NCI-H226 (cell line): ENCODE results near the gene RBM20.
A peak's percentile ranks its signal among the peaks of the same experiment; 100 is the strongest.

Experiments used
- DNase-seq: peaks from one replicate; pipeline ENCODE4 v3.0.0-alpha.2; 2015

Gene RBM20

GRCh38 chr10:110770243-110770642 is 126.1 kb downstream of the RBM20 start:
- no peak for DNase-seq

GRCh38 chr10:110771486-110771885 is 127.3 kb downstream of the RBM20 start:
- DNase-seq, result no peak

GRCh38 chr10:110771991-110772390 is 127.9 kb downstream of the RBM20 start:
- no peak for DNase-seq

- DNase-seq, result no peak
Measured at GRCh38 chr10:110772454-110773025, 128.4 kb downstream of the RBM20 start.

GRCh38 chr10:110773693-110774068 is 129.5 kb downstream of the RBM20 start:
- no peak for DNase-seq

- DNase-seq, result peak; percentile 64
Measured at GRCh38 chr10:110774069-110775019, 130.2 kb downstream of the RBM20 start.

- no peak for DNase-seq
Measured at GRCh38 chr10:110775020-110775375, 130.9 kb downstream of the RBM20 start.

- no peak for DNase-seq
Measured at GRCh38 chr10:110775406-110775805, 131.3 kb downstream of the RBM20 start.

- DNase-seq, result no peak
Measured at GRCh38 chr10:110777017-110777416, 132.9 kb downstream of the RBM20 start.

GRCh38 chr10:110777661-110778060 is 133.5 kb downstream of the RBM20 start:
- no peak for DNase-seq

- DNase-seq, result no peak
Measured at GRCh38 chr10:110778211-110778610, 134.1 kb downstream of the RBM20 start.

GRCh38 chr10:110779489-110779888 is 135.4 kb downstream of the RBM20 start:
- no peak for DNase-seq

- no peak for DNase-seq
Measured at GRCh38 chr10:110780704-110781103, 136.6 kb downstream of the RBM20 start.

GRCh38 chr10:110781139-110781538 is 137.0 kb downstream of the RBM20 start:
- no peak for DNase-seq

GRCh38 chr10:110782616-110783015 is 138.5 kb downstream of the RBM20 start:
- DNase-seq, result no peak

- no peak for DNase-seq
Measured at GRCh38 chr10:110783509-110784107, 139.5 kb downstream of the RBM20 start.

- DNase-seq, result no peak
Measured at GRCh38 chr10:110784198-110784597, 140.1 kb downstream of the RBM20 start.

GRCh38 chr10:110786172-110786571 is 142.0 kb downstream of the RBM20 start:
- DNase-seq, result no peak

- DNase-seq, result no peak
Measured at GRCh38 chr10:110788620-110789385, 144.7 kb downstream of the RBM20 start.

- no peak for DNase-seq
Measured at GRCh38 chr10:110789604-110790433, 145.7 kb downstream of the RBM20 start.

- no peak for DNase-seq
Measured at GRCh38 chr10:110790913-110791506, 146.9 kb downstream of the RBM20 start.

- DNase-seq, result no peak
Measured at GRCh38 chr10:110791541-110792073, 147.5 kb downstream of the RBM20 start.
